Ovary (tissue), 3 donors: ENCODE results near the gene TBC1D25.

Experiments
- EP300 ChIP-seq: sonication (generic); formaldehyde crosslinking; IDR thresholded peaks from one replicate; pipeline ENCODE4 v1.6.1; 2017; ENCODE audit warnings: antibody characterized with exemption
- POLR2A ChIP-seq: fragments of 450-650 bp; IDR thresholded peaks from one replicate; pipeline ENCODE4 v1.6.1; 2017; ENCODE audit warnings: antibody characterized with exemption, mild to moderate bottlenecking, moderate library complexity
- TF ChIP-seq, protein P1 (sequence below), 3 donors: fragments of 450-650 bp in 2 of 3; fragments of 200-600 bp in 1 of 3; IDR thresholded peaks; one replicate each; pipeline versions ENCODE4 v1.5.1 to v1.8.0; 2016 to 2022; ENCODE audit warnings: antibody characterized with exemption in 3 of 3, mild to moderate bottlenecking in 1 of 3
- donor health status: DM: no; HTN: no; CAD: no.

DNA sequence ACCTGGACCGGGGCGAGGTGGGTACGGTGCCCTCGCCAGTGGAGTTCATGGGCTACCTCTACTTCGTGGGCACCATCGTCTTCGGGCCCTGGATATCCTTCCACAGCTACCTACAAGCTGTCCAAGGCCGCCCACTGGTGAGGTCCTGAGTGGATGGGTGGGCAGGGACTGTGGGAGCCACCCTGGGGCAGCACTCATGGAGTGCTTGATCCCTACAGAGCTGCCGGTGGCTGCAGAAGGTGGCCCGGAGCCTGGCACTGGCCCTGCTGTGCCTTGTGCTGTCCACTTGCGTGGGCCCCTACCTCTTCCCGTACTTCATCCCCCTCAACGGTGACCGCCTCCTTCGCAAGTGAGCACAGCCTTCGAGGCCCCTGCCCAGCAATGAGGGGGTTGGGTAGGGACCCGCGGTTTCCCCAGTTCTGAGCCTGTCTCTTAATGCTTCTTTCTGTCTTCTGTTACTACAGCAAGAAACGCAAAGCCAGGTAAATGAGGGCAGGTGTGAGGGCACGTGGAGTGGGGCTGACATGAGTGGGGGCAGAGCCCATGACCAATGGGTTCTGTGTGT, 27.1 kb upstream of the TBC1D25 start:
- TF ChIP-seq, protein P1, sequence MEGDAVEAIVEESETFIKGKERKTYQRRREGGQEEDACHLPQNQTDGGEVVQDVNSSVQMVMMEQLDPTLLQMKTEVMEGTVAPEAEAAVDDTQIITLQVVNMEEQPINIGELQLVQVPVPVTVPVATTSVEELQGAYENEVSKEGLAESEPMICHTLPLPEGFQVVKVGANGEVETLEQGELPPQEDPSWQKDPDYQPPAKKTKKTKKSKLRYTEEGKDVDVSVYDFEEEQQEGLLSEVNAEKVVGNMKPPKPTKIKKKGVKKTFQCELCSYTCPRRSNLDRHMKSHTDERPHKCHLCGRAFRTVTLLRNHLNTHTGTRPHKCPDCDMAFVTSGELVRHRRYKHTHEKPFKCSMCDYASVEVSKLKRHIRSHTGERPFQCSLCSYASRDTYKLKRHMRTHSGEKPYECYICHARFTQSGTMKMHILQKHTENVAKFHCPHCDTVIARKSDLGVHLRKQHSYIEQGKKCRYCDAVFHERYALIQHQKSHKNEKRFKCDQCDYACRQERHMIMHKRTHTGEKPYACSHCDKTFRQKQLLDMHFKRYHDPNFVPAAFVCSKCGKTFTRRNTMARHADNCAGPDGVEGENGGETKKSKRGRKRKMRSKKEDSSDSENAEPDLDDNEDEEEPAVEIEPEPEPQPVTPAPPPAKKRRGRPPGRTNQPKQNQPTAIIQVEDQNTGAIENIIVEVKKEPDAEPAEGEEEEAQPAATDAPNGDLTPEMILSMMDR (IDR thresholded peaks at IDR 0.05) = no peak
- TF ChIP-seq EP300 (no peak), POLR2A (no peak)
